ENCODE measurements around the gene UBE2U.

- TF ChIP-seq CTCF (IDR thresholded peaks at IDR 0.05): no peak
- TF ChIP-seq POLR2A (IDR thresholded peaks at IDR 0.05): no peak
- no peak for TF ChIP-seq POLR2AphosphoS5 (IDR thresholded peaks at IDR 0.05)
- no peak for TF ChIP-seq EP300 (IDR thresholded peaks at IDR 0.05)
These were observed 91.7 kb downstream of the UBE2U start for GRCh38 chr1:64295136-64295535.

Data from sigmoid colon (tissue), 4 donors.